ENCODE data around the gene PDZD4.

DNA sequence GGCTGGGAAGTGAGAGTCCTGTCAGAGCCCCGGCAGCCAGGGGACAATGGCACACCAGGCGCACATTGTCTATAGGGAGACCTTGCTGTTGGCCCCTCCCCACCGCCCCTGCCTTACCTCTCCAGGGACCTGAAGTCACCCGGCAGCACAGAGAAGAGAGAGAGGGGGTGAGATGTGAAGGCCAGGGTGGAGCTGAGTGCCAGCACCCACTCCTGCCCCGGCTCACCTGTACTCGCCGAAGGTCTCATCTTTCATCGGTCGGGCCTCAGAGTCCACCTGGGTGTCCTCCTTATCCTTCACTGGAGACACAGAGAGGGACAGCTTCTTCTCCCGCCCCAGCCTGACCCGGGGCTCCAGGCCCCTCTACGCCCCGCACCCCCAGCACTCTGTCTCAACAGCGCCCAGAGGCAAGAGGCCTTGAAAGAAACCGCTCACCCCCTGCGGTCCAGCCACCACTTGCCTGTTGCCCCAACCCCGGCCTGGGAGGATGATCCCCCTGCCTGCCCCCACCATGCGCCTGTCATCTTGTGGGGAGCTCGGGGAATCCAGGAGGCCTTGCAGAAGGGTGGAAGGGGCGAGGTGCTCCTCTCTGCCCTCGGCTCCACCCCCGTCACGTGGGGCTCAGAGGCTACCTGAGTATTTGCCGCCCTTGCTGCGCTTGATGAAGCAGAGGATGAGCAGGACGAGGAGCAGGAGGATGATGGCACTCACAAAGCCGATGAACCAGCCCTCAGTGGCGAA lies 33.1 kb upstream of the PDZD4 start:
- no peak for TF ChIP-seq RAD21 (CRISPR knock-in tag; conservative IDR thresholded peaks at IDR 0.05 in 1 of 2, IDR thresholded peaks at IDR 0.05 in 1 of 2)
- no peak for TF ChIP-seq RNF2 (IDR thresholded peaks at IDR 0.05)
- no peak for TF ChIP-seq ATF2 (CRISPR knock-in tag; IDR thresholded peaks at IDR 0.05)
- no peak for TF ChIP-seq ELK1 (CRISPR knock-in tag; IDR thresholded peaks at IDR 0.05)
- TF ChIP-seq, protein P1, sequence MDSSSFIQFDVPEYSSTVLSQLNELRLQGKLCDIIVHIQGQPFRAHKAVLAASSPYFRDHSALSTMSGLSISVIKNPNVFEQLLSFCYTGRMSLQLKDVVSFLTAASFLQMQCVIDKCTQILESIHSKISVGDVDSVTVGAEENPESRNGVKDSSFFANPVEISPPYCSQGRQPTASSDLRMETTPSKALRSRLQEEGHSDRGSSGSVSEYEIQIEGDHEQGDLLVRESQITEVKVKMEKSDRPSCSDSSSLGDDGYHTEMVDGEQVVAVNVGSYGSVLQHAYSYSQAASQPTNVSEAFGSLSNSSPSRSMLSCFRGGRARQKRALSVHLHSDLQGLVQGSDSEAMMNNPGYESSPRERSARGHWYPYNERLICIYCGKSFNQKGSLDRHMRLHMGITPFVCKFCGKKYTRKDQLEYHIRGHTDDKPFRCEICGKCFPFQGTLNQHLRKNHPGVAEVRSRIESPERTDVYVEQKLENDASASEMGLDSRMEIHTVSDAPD (CRISPR knock-in tag; IDR thresholded peaks at IDR 0.05), result no peak
- TF ChIP-seq, protein P2, sequence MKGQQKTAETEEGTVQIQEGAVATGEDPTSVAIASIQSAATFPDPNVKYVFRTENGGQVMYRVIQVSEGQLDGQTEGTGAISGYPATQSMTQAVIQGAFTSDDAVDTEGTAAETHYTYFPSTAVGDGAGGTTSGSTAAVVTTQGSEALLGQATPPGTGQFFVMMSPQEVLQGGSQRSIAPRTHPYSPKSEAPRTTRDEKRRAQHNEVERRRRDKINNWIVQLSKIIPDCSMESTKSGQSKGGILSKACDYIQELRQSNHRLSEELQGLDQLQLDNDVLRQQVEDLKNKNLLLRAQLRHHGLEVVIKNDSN (CRISPR knock-in tag; IDR thresholded peaks at IDR 0.05), result peak; percentile 64
- TF ChIP-seq BHLHE40 (IDR thresholded peaks at IDR 0.05; ENCODE audit: low read length), result no peak

All from K562 (cell line).